ENCODE results near the gene TNFRSF11A.

Gene TNFRSF11A

DNA sequence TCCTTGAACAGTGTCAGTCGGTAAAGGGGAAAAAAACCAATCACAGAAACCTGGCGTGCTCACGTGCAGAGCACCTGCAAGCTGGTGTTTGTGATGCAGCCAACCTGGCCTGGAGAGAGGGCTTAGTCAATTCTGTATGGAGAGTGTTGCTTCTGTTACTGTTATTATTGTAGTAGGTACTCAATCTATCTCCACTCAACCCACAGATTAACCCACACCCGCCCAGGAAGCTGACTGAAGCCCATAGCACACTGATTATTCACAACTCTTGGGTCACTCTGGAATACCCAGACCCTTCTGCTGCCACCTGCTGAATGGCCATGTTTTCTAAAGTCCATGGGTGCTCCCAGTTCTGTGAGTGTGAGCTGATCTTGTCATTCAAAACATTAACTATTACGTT, 53.9 kb downstream of the TNFRSF11A start:
- in situ Hi-C loops (cut with HindIII; ENCODE audit: low sequenced_read_pairs), result no loop called here
- no peak for DNase-seq (ENCODE audit: low read depth, low spot score)
- TF ChIP-seq, protein P1, sequence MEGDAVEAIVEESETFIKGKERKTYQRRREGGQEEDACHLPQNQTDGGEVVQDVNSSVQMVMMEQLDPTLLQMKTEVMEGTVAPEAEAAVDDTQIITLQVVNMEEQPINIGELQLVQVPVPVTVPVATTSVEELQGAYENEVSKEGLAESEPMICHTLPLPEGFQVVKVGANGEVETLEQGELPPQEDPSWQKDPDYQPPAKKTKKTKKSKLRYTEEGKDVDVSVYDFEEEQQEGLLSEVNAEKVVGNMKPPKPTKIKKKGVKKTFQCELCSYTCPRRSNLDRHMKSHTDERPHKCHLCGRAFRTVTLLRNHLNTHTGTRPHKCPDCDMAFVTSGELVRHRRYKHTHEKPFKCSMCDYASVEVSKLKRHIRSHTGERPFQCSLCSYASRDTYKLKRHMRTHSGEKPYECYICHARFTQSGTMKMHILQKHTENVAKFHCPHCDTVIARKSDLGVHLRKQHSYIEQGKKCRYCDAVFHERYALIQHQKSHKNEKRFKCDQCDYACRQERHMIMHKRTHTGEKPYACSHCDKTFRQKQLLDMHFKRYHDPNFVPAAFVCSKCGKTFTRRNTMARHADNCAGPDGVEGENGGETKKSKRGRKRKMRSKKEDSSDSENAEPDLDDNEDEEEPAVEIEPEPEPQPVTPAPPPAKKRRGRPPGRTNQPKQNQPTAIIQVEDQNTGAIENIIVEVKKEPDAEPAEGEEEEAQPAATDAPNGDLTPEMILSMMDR (IDR thresholded peaks at IDR 0.05; ENCODE audit: low read depth, low read length), result no peak
- H3K4me3 ChIP-seq (ENCODE audit: low read depth, low read length), result no peak overlapping the region

DNA sequence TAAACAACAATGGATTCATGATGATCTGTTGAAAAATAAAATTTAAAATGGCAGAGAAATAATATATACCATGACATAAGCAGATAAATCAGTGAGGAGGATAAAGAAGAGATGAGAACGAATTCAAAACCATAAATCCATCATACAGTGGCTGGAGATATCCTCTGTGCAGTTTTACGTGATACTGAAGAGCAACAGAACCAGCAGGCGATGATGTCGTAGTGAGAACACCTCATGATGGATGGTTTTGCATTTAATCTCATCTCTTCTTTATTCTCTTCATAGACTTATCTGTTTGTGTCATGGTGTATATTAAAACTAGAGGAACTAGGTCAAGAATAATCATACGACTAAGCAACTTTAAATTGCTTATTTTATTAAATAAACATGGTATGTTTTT, 56.3 kb downstream of the TNFRSF11A start:
- DNase-seq (ENCODE audit: low read depth, low spot score), result no peak
- TF ChIP-seq, protein P1 (IDR thresholded peaks at IDR 0.05; ENCODE audit: low read depth, low read length), result no peak
- in situ Hi-C loops (cut with HindIII; ENCODE audit: low sequenced_read_pairs), result no loop called here
- H3K4me3 ChIP-seq (ENCODE audit: low read depth, low read length), result no peak overlapping the region

DNA sequence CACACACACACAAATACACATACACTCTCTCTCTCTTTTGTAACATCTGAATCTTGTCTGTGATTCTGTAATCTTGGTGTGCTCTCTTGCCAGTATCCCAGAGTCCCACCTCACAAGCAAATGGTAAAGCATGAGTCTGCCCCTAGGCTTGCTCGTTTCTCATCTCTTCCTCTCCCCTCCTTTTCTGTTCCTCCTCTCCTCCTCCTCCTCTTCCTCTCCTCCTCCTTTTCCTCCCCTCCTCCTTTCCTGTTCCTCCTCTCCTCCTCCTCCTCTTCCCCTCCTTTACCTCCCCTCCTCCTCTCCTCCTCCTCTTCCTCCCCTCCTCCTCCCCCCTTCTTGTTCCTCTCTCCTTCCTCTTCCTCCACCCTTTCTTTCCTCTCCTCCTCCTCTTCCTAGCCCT, 59.0 kb downstream of the TNFRSF11A start:
- no peak for DNase-seq (ENCODE audit: low read depth, low spot score)
- TF ChIP-seq, protein P1 (IDR thresholded peaks at IDR 0.05; ENCODE audit: low read depth, low read length), result no peak
- in situ Hi-C loops (cut with HindIII; ENCODE audit: low sequenced_read_pairs), result no loop called here
- no peak overlapping the region for H3K4me3 ChIP-seq (ENCODE audit: low read depth, low read length)

DNA sequence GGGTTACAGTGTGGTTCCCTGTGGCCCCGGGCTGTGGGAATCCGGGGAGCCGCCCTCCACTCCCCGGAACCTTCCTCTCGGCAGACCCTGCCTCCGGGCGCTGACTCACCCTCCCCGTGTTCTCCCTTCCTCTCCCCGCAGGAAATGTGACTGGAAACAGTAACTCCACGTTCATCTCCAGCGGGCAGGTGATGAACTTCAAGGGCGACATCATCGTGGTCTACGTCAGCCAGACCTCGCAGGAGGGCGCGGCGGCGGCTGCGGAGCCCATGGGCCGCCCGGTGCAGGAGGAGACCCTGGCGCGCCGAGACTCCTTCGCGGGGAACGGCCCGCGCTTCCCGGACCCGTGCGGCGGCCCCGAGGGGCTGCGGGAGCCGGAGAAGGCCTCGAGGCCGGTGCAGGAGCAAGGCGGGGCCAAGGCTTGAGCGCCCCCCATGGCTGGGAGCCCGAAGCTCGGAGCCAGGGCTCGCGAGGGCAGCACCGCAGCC, 59.5 kb downstream of the TNFRSF11A start:
- peak overlapping the region; percentile 26 for H3K4me3 ChIP-seq (ENCODE audit: low read depth, low read length)
- in situ Hi-C loops (cut with HindIII; ENCODE audit: low sequenced_read_pairs), result no loop called here
- peak; percentile 4 for DNase-seq (ENCODE audit: low read depth, low spot score)
- TF ChIP-seq, protein P1 (IDR thresholded peaks at IDR 0.05; ENCODE audit: low read depth, low read length), result no peak

DNA sequence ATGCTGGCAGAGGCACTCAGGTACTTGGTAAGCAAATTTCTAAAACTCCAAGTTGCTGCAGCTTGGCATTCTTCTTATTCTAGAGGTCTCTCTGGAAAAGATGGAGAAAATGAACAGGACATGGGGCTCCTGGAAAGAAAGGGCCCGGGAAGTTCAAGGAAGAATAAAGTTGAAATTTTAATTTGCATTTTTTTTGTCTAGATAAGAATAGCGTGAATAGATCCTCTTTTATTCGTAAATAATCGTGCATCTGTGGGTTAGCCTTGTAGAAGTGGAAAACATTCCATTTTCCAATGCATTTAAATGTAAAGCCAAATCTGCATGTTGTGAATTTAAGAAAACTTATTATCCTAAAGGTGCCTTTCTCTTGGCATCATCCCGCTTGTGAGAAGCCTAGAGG, 61.0 kb downstream of the TNFRSF11A start:
- in situ Hi-C loops (cut with HindIII; ENCODE audit: low sequenced_read_pairs), result no loop called here
- DNase-seq (ENCODE audit: low read depth, low spot score), result no peak
- H3K4me3 ChIP-seq (ENCODE audit: low read depth, low read length), result no peak overlapping the region
- TF ChIP-seq, protein P1 (IDR thresholded peaks at IDR 0.05; ENCODE audit: low read depth, low read length), result no peak

DNA sequence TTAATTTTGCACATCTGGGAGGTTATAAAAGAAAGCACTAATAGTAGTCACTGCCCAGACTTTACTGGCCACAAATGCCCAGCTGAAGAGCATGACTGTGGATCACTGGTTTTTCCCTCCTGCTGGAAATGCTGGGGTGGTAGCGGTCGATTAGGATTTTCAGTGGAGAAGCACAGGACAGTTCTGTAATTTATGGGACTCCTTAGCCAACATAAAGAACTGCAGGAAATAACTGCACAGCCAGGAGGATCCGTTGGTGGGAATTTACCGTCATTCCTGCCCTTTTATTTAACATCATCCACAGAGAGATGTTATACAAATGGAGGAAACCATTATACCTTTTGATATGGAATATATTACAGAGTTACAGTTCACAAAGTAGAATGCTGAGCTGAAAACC, 61.5 kb downstream of the TNFRSF11A start:
- H3K4me3 ChIP-seq (ENCODE audit: low read depth, low read length), result no peak overlapping the region
- DNase-seq (ENCODE audit: low read depth, low spot score), result peak; percentile 5
- TF ChIP-seq, protein P1 (IDR thresholded peaks at IDR 0.05; ENCODE audit: low read depth, low read length), result no peak
- in situ Hi-C loops (cut with HindIII; ENCODE audit: low sequenced_read_pairs), result no loop called here

DNA sequence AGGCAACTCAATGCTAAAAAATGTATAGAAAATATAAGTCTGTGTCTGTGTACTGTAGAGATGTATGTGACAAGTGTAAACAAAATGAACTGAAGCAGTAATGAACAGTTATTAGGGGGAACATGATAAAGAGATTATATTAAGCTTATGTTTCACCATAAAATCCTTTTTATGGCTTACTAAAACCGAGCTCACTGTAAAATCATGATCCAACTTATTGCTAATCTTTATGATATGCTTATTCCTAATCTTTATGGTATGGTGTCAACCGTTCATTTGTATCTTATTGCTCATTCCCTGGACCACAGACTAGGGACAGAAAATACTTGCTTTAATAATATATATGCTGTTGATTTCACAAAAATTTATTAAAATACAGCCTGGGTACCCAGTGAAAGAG, 62.1 kb downstream of the TNFRSF11A start:
- DNase-seq (ENCODE audit: low read depth, low spot score), result no peak
- in situ Hi-C loops (cut with HindIII; ENCODE audit: low sequenced_read_pairs), result no loop called here
- H3K4me3 ChIP-seq (ENCODE audit: low read depth, low read length), result no peak overlapping the region
- TF ChIP-seq, protein P1 (IDR thresholded peaks at IDR 0.05; ENCODE audit: low read depth, low read length), result no peak
